CD4-positive, alpha-beta T cell treated with Interleukin-21 for 1 hour (primary cell): ENCODE data around the gene VAT1.
"Not testable (repeated sequence)": the region's sequence is repeated elsewhere in the genome, so short reads cannot be mapped to it uniquely, and the experiment has no call there.

Source experiments
- DNase-seq: peaks from one replicate; pipeline ENCODE4 v3.0.0-alpha.2; 2020

VAT1 gene

DNA sequence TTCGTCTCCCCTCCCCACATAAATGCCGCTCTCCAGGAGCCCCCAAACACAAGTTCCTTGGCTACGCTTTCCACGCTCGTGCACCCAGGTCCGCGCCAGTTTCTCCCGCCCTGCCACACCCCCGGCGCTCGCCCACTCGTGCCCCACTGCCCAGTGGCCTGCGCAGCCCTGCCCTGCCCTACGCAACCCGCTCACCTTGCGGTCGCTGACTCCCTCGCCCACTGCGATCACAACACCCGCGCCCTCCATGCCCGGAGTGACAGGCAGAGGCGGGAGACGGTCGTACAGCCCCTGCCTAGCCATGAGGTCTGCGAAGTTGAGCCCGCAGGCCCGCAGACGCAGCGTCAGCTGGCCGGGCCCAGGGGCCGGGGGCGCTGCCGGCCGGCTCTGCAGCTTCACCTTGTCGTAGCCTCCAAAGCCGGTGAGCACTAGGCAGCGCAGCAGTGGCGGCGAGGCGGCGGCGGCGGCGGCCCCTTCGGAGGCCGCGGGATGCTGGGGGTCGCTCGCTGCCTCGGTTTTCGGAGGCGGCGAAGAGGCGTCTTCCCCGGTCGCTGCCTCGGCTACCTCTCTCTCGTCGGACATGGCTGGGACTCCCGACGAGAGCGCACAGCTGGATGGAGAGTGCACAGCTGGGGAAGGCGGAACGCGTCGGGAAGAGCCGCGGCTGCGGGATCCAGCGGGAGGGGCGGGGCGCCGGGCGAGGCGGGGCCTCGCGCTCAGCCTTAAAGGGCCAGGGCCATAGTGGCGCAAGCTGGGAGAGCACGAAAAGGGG is at the start of gene VAT1:
VAT1 (minus strand) TSS at position 645 of the 772 bp plus-strand sequence; CDS start at position 582, 63 bp downstream.
- peak; percentile 62 for DNase-seq

DNA sequence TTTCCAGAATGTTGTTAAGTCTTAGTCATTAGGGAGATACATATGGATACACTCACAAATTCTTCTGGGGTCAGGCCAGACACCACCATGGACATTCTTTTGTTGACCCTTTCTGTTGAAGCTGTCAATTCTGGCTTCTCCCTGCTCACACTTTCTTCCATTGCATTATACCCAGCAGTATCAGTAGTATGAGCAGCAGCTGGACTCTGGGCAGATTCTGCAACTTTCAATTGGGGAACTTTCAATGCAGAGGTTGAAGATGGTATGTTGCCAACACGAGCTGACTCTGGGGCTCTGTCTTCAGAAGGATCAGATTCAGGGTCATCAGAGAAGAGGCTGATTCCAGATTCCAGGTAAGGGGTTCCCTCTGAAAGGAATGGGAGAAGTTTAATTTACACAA is 48.7 kb upstream of the VAT1 start:
- no peak for DNase-seq

DNA sequence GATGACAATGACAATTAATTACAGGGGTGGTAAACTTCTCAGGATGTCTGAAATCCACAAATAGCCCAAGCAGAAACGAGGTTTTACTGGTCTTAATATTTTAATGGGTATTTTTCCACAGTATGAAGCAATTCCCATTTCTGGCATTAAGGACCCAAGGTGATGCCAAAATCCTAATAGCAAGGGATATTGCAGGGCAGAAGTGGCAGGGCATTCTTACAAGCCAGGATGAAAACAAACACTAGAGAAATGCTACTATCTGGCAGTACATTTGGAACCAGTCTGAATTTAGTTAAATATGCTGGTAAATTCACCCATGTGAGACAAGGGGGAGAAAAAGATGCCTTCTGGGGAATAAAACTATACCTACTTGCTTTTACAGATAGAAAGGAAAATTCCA is 48.1 kb upstream of the VAT1 start:
- no peak for DNase-seq

DNA sequence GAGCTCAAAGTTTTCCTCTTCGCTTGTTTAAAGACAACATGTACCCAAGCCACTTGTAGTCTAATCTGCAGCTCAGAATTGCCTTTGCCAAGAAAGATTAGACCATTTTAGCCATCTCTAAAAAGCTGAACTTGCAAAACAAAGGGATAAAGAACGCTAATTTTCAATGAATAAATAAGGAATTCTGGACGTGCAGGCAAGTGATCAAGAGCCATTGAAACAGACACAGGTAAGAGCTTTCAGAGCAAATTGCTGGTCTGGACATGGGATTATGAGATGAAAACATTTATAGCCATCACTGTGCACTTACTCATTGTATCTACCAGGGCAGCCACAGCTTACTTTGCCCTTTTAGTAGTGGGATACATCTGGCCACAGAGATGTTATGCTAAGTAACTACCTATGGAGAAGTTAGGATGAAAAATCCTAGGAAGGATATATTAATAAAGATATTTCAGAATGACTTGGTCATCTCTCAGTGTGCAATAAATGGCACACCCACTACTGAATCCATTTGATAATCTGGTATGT is 47.2 kb upstream of the VAT1 start:
- DNase-seq = no peak

DNA sequence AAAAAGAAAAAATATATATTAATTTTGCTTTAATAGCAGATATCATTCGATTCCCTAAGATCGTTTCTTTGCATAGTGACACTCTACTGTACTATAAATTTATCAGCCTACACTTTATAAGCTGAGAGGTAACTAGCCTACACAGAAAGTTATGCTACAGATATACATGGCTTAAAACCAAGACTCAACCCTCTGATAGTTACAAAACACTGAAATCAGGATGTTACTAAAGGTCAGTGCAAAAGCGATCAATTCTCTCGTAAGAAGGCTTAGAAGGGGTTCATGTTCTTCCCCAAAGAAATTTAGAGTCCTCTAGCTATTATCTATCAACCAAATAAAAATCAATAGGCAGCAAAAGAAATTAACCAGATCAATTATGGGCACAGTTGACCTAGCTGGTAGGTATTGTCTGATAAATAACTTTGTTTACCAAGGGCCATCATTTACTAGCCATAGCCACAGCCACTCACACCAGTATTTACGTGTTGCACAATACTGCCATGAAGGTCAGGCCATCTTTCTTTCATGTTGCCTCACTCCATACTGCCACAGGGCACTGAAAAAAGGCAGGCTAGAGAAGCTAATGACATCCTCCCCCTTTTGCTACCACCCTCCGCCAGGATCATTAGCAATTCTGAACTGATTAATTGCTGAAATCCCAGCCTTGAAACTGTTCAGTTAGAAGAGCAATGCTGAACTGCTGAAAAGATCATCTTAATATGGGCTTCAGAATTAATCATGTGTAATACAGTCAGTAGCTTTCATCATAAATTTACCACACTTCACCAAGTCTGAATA is 46.6 kb upstream of the VAT1 start:
- DNase-seq = no peak

DNA sequence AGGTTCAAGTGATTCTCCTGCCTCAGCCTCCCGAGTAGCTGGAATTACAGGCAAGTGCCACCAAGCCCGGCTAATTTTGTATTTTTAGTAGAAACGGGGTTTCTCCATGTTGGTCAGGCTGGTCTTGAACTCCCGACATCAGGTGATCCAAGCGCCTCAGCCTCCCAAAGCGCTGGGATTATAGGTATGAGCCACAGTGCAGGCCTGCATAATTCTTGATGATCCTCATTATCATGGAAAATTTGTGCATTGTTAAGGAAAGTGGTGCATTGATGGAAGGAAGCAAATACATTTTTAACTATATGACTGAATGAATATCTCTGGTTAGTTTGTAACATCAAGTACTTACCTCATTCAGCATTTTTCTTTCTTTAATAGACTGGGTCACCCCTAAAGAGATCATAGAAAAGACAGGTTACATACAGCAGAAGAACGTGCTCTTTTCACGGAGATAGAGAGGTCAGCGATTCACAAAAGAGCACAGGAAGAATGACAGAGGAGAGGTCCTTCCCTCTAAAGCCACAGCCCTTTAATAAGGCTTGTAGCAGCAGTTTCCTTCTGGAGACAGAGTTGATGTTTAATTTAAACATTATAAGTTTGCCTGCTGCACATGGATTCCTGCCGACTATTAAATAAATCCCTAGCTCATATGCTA is 40.9 kb upstream of the VAT1 start:
- no peak for DNase-seq

DNA sequence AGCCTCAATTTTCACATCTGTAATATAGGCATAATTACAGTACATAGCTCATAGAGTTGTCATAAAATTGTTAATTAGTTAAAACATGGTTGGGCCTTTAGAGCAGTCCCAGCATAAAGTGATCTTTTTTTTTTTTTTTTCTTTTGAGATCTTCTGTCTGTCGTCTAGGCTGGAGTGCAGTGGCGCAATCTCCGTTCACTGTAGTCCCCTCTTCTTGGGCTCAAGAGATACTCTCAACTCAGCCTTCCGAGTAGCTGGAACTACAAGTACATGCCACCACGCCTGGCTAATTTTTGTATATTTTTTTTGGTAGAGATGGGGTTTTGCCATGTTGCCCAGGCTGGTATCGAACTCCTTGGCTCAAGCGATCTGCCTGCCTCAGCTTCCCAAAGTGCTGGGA is 33.9 kb upstream of the VAT1 start:
- DNase-seq = no peak

DNA sequence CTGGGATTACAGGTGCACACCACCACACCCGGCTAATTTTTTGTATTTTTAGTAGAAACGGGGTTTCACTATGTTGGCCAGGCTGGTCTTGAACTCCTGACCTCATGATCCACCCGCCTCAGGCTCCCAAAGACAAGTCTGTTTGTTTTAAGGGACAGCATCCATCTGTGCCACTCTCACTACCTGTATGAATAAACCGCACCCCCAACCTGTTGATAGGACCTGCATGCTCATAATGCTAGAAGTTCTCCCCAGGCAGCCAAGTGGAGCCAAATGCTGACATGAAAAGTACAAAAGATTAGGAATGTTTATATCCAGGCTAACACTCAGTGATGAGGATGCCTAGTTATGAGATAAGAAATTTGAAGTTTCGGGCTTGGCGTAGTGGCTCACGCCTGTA is 30.8 kb upstream of the VAT1 start:
- not testable (repeated sequence) for DNase-seq

DNA sequence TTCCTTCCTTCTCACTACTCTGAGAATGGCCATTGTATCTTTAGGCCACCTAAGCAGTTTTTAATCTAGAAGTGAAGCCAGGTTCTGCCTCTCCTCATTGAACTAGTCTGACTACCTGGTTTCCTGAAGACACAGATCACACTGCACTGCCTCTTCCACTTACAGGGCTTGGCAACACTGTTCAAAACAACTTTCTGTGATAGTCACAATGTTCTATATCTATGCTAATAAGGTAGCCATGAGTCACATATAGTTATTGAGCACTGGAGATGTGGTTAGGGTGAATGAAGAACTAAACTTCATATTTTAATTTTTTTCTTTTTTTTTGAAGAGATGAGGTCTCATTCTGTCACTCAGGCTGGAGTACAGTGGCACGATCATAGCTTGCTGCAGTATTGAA is 29.8 kb upstream of the VAT1 start:
- no peak for DNase-seq

DNA sequence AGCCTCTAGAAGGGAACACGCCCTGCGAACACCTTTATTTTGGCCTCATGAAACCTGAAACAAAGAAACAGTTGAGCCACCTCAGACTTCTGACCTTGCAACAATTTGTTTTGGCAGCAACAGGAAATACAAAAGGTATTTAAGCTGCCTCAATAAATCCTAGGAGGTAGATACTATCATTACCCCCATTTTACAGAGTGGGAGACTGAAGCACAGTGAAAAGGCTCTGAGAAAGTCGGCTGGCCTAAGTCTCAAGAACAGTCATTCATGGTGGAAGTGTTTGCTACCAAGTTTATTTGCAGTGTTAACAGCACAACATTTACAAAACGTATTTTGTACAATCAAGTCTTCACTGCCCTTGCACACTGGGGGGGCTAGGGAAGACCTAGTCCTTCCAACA is 21.8 kb upstream of the VAT1 start:
- no peak for DNase-seq

DNA sequence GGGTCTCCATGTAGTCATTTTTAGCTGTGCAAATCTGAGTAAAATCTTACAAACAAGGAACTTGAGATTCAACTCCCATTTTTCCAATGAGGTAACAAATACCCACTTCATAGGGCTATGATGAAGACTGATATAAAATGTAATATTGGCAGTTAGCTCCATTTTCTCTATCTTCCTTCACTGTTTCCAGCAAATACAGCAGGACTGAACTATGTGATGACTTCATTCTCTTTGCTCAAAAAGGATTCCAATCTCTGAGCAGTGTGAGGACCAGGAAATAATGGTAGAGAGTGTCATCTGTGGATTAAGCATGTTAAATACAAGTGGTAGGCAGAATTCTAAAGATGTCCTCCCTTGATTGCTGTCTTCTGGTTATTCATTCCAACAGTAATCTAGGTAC is 21.1 kb upstream of the VAT1 start:
- DNase-seq = no peak

DNA sequence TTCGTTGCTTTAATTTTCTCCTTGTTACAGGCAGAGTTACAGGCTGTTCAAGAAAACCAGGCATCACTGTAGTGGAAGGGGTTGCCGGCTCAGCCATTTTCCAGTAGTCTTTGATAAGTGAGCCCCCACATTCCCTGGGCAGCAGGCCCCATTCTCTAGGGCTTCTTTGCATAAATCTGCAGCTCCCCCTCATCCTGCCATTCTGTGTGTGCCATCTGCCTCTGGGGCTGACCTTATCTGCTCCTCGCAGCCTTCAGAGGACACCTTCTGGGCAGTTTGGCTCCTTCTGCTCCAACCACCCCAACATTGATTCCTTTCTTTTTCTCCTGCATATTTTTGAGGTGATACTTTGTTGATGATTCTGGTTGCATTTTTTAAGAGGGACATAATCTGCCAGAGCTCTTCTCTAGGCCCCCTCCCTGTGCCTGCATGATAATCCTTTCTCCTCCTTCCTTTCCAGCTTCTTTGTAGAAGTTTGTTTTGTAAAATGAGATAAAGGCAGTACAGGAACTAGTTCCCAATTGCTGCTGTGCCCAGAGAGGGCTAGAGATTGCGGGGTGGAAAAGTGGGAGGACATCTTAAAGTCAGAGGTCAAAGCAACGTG is 19.9 kb upstream of the VAT1 start:
- DNase-seq = no peak

DNA sequence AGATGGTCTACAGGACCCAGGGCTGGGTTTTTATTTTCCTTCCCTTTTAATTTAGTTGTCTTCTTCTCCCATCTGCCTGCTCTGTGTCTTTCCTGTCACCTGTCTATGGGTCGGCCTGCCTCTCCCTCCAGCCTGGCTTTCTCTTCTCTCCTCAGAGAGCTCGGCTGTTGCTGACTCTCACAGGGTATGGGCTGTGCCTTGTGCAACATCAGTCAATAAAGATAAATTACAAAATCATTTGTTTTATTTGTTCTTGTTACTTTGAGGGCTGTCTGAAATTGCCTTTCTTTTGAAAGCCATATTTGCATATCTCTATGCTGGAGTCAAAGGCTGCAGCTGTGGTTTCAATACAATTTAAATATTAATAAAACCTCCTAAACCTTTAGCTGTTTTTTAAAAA is 18.5 kb upstream of the VAT1 start:
- DNase-seq = no peak

DNA sequence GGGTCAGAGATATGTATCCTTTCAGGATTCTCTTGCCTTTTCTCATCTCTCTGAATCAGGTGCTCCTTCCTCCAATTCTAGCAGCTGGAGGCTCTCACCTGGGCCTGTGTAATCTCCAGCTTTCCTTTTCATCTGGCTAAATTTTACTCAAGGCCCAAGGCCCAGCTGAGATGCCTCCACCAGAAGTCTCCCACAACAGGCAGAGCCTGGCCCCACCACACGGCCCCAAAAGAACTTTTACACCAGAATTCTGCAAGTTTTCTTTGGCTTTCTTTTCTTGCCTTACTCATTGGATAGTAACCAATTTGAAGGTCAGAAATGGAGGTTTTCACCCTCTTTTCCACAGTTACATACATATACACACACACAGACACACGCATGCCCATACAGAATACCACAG is 17.5 kb upstream of the VAT1 start:
- DNase-seq = no peak

DNA sequence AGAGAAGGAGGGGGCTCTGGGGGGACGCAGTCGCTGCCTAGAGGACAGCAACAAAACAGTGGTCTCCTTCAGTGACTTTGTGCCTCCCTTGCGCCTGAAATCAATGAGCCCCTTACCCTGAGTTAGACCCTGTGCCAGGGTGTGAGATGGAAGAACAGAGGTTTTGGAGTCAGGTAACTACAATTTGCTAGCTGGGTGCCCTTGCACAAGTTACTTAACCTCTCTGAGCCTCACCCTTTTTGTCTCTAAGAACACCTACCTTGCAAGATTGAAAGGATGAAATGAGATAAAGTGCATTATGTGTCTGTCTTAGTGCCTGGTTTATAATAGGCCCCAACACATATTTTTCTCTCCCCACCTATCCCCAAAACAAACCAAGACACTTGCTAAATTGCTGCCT is 12.7 kb upstream of the VAT1 start:
- DNase-seq = no peak

DNA sequence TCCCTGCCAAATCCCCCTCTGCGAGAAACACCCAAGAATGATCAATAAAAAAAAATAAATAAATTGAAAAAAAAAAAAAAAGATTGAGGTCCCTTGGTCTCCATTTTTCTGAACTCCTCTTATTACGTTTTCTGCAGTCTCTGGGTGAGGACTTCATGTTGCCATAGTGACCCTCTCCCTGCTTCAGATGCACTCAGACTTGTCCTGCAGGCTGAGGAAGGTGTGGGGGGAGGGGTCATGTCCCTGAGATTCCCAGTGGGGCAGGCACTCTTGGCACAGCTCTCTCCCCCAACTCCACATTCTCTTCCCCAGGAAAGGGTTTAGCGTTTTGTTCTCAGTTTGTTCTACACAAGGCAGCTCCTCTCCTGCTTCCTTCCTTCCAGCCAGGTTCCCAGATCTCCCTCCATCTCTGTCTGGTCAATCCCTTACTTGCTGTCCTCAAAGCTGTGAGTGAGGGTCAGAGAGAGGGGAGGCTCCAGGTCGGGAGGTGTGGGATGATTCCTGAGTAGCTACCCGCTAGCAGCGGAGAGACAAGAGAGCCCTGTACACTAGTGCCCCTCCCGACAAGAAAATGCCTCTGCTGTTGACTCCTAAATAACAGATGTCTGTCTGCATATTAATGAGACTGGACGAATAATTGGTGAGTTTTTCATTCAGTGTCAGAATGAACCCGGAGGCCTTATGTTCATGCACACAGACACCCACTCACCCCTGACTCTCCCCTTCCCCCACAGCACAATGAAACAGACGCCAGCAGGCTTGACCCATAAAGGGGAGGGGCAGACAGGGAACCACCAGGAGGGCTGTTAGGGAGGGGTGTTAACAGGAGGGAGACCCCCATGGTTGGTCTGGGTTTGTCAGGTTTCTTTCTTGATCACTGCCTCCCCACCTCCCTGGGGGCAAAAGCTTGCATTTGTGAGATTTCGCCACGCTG is 12.0 kb upstream of the VAT1 start:
- DNase-seq = no peak

DNA sequence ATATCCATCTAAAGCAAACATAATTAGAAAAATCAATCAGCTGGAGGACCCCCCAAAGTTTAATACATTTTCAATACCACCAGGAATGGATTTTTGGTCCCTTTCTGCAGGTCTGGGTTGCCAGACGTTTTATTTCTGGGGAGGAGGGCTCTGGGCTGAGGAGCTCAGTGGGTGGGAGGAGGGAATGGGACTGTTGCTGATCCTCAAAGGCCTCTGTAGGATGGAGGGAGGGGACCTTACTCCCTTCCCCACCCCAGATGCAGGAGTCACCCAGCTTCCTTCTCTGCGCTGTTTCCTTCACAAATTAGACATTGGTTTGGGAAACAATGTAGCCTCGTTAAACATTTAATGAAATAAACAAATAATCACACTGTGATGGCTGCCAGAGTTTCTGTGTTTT is 9.5 kb upstream of the VAT1 start:
- DNase-seq = no peak

DNA sequence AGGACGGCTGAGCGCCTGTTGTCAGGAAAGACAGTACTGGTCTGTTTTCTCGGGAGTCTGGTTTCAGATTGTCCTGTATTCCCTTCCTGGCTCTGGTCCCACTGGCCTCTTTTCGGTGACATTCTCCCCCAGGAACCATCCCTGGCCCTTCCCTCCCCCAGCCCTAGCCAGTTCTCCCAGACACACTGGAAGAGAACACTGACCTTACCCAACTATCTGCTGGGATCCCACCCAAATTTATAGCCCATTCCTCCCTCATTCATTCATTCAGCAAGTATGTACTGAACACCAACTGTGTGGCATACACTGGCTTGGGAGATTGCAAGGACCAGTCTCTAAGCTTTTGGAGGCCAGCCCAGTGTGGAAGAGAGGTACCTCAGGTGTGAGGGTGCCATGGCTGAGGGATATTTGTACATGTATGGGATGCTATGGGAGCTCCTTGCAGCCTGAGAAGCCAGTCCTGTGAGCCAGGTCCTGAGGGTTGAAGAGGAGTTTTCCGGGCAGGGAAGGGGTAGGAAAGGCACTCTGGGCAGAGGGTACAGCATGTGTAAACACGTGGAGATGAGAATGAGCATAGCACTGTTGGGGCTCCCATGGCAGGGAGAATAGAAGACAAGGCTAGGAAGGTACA is 8.1 kb upstream of the VAT1 start:
- no peak for DNase-seq

DNA sequence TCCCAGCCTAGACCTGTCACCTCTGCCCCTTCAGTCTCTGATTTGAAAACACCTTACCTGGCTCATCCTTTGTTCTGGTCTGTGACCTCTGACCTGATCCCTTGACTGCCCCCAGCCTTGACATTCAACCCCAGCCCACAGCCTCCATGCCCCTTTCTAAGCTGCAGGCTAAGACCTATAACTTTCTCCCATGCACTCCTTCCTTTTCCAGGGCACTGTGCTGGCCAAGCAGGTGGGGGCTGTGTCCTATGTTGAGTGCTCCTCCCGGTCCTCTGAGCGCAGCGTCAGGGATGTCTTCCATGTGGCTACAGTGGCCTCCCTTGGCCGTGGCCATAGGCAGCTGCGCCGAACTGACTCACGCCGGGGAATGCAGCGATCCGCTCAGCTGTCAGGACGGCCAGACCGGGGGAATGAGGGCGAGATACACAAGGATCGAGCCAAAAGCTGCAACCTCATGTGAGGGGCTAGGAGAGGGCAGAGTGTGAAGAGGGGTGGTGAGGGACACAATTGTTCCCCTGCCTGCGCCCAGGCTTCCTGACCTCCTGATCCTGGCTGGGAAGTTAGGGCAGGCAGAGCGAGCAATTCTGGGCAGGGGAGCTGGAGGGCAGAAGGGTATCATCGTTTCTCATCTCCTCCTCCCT is 6.2 kb upstream of the VAT1 start:
- DNase-seq = no peak

DNA sequence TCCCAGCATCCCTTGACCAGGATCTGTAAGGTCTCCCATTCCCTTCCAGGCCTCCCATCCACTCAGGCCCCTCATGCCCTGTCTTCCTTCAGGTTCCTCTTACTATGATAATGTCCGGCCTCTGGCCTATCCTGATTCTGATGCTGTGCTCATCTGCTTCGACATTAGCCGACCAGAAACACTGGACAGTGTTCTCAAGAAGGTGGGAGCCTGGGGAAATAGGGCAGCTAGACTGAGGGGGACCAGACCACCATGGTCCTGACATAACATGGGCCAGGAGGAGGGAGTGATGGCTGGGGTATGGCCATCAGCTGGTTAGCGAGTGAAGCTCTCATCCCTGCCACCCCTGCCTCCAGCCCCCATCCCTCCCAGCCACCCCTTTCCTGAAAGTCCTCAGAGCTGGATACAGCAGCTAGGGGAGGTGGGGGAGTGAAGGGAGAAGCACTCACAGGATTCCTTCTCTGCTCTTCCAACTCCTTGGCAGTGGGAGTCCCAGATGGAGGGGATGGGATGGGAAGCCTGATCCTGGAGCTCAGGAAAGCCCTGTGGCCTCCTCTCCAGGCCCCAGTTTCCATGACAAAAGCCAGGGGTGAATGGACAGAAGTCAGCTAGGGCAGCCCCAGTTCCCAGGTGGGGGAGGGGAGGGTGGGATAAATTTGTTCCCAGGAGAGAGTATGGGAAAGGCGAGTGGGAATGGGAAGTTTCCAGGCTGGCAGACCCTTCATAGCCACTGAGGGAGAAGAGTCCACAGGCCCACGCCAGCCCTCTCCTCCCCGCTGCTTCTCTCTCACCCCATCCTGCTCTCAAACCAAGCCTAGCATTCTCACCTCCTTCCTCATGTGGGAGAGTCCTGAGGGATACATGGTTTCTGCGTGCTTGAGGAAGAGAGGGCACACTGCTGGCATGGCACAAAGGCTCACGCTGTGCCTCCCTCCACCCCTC is 5.2 kb upstream of the VAT1 start:
- no peak for DNase-seq
